Measurements from ENCODE around the gene CAPZA3.

GRCh38 chr12:18755341-18755740, 17.4 kb downstream of the CAPZA3 start:
- no peak for TF ChIP-seq CTCF (IDR thresholded peaks at IDR 0.05)
- no peak for TF ChIP-seq EZH2 (IDR thresholded peaks at IDR 0.05)
- no peak for TF ChIP-seq EZH2phosphoT487 (IDR thresholded peaks at IDR 0.05)
